Endothelial cell of umbilical vein (primary cell): ENCODE measurements around the gene AURKA. TPM values are rescaled to one million over a fixed set of nuclear protein-coding genes. Genes with fewer than 3 reads are reported as not detected.

Experiments used
- BruUV-seq: library from RNA; stranded (reverse); fragments of 400-500 nt; replicated peaks from 2 replicates; lab custom pipeline; 2021; lab: Mats Ljungman, UMichigan
- CTCF ChIA-PET: fragments of 300-600, 350-600 bp; sonication (Branson Sonifier 250); formaldehyde crosslinking; loops from one replicate; lab custom pipeline; 2021; ENCODE audit warnings: antibody characterized with exemption, inconsistent platforms; lab: Charles Lee
- POLR2A ChIA-PET: fragments of 300-600, 350-600 bp; sonication (Branson Sonifier 250); formaldehyde crosslinking; loops from one replicate; lab custom pipeline; 2021; ENCODE audit warnings: antibody characterized with exemption, inconsistent platforms; lab: Charles Lee
- DNase-seq: peaks from one replicate; pipeline ENCODE4 v3.0.0-alpha.2; 2011; ENCODE audit warnings: low read depth, low spot score
- FAIRE-seq: peaks from 2 replicates; lab custom pipeline; 2011; peaks lifted over from hg19 to GRCh38; lab: Jason Lieb, UNC
- H2AFZ ChIP-seq: 2 replicates; pipeline ENCODE4 v1.6.0; 2012; ENCODE audit warnings: low read depth, low read length, control low read depth, inconsistent platforms
- H3K27ac ChIP-seq: 2 replicates; pipeline ENCODE4 v1.5.1; 2011; ENCODE audit warnings: low read depth, mild to moderate bottlenecking, control low read depth, low read length, moderate library complexity; ENCODE audit not compliant: insufficient read depth
- H3K27me3 ChIP-seq, 2 experiments: 2 replicates each; pipeline versions ENCODE4 v1.6.0 to v1.6.1; 2011; ENCODE audit warnings: low read length in 2 of 2, mixed read lengths in 1 of 2; ENCODE audit not compliant: control insufficient read depth in 2 of 2, insufficient read depth in 2 of 2
- H3K36me3 ChIP-seq, 2 experiments: 2 replicates in 1 of 2; 3 replicates in 1 of 2; pipeline ENCODE4 v1.5.1; 2011; ENCODE audit warnings: low read length in 2 of 2, mild to moderate bottlenecking in 1 of 2, moderate library complexity in 1 of 2; ENCODE audit not compliant: control insufficient read depth in 2 of 2, insufficient read depth in 2 of 2; ENCODE audit errors: extremely low read depth in 1 of 2
- H3K4me1 ChIP-seq: 3 replicates; pipeline ENCODE4 v1.5.1; 2011; ENCODE audit warnings: mild to moderate bottlenecking, low read length; ENCODE audit not compliant: control insufficient read depth, insufficient read depth; ENCODE audit errors: extremely low read depth
- H3K4me2 ChIP-seq: 2 replicates; pipeline ENCODE4 v1.6.1; 2011; ENCODE audit warnings: low read length, control low read depth, mixed read lengths; ENCODE audit not compliant: insufficient read depth
- H3K4me3 ChIP-seq, 3 experiments: fragments of 200-600 bp in 1 of 3; sonication (generic), shearing (Covaris generic) in 1 of 3; replicated peaks in 1 of 3; 2 replicates each; pipeline ENCODE4 v1.5.1; 2011 to 2016; ENCODE audit warnings: control low read depth in 3 of 3, low read length in 3 of 3, mild to moderate bottlenecking in 2 of 3, inconsistent platforms in 1 of 3, low read depth in 1 of 3, moderate library complexity in 1 of 3; ENCODE audit not compliant: insufficient read depth in 1 of 3
- H3K79me2 ChIP-seq: 2 replicates; pipeline ENCODE4 v1.6.0; 2012; ENCODE audit warnings: low read length, inconsistent platforms; ENCODE audit not compliant: control insufficient read depth, insufficient read depth
- H3K9ac ChIP-seq: replicated peaks from 2 replicates; pipeline ENCODE3; 2011; ENCODE audit warnings: low read length, control low read depth; ENCODE audit not compliant: insufficient read depth; ENCODE audit errors: extremely low read depth
- H3K9me1 ChIP-seq: replicated peaks from 3 replicates; pipeline ENCODE4 v1.6.0; 2011; ENCODE audit warnings: mild to moderate bottlenecking, low read length; ENCODE audit not compliant: control insufficient read depth, insufficient read depth; ENCODE audit errors: extremely low read depth
- H3K9me3 ChIP-seq: replicated peaks from 2 replicates; pipeline ENCODE4 v1.5.1; 2012; ENCODE audit warnings: low read length, inconsistent platforms; ENCODE audit not compliant: control insufficient read depth, insufficient read depth
- H4K20me1 ChIP-seq: replicated peaks from 2 replicates; pipeline ENCODE3; 2011; ENCODE audit warnings: mild to moderate bottlenecking, low read length; ENCODE audit not compliant: control insufficient read depth, insufficient read depth; ENCODE audit errors: extremely low read depth
- EZH2 ChIP-seq: IDR thresholded peaks from 2 replicates; pipeline ENCODE4 v1.6.1; 2012; ENCODE audit warnings: borderline replicate concordance, low read depth, mild to moderate bottlenecking, moderate library complexity, low read length, inconsistent platforms; ENCODE audit not compliant: severe bottlenecking
- FOS ChIP-seq: IDR thresholded peaks from 2 replicates; pipeline ENCODE4 v1.6.1; 2011; ENCODE audit warnings: mild to moderate bottlenecking, low read length, moderate library complexity, borderline replicate concordance; ENCODE audit not compliant: insufficient read depth
- GATA2 ChIP-seq: IDR thresholded peaks from 2 replicates; pipeline ENCODE4 v1.7.0; 2011; ENCODE audit warnings: low read depth, mild to moderate bottlenecking, moderate library complexity, mixed read lengths, low read length; ENCODE audit not compliant: insufficient read length, insufficient read depth
- JUN ChIP-seq: IDR thresholded peaks from 2 replicates; pipeline ENCODE4 v1.6.1; 2011; ENCODE audit warnings: borderline replicate concordance, low read depth; ENCODE audit not compliant: insufficient read length, insufficient read depth
- MYC ChIP-seq: IDR thresholded peaks from one replicate; pipeline ENCODE4 v1.6.1; 2011; ENCODE audit warnings: mild to moderate bottlenecking, low read depth, low read length
- POLR2A ChIP-seq: IDR thresholded peaks from 2 replicates; pipeline ENCODE4 v1.6.1; 2012; ENCODE audit warnings: low read depth, mild to moderate bottlenecking, control low read depth, low read length
- POLR2AphosphoS5 ChIP-seq: IDR thresholded peaks from 2 replicates; pipeline ENCODE4 v1.6.1; 2012; ENCODE audit warnings: low read depth, mild to moderate bottlenecking, control low read depth, low read length, moderate library complexity; ENCODE audit not compliant: insufficient read depth
- dilution Hi-C: fragments of 300-500 bp; cut with MboI; formaldehyde crosslinking; loops from one replicate; pipeline ENCODE4 v1.15.0; 2019; ENCODE audit warnings: low sequenced_read_pairs; ENCODE audit not compliant: extremely low pct_ligation_motif_present
- intact Hi-C: fragments of 100-400 bp; cut with micrococcal nuclease; formaldehyde crosslinking; loops from one replicate; pipeline ENCODE4 v1.10.0; 2022
- polyA plus RNA-seq, 4 experiments: library from polyadenylated mRNA; depleted of rRNA in 3 of 4; stranded (reverse) in 3 of 4; unstranded in 1 of 4; fragments of >200 nt; gene quantifications; 2 replicates each; pipeline versions ENCODE4 v1.2.1 to v1.2.3, GENCODE V29; 2011 to 2012; ENCODE audit warnings: missing spikeins in 1 of 4
- total RNA-seq: library from RNA; stranded (reverse); gene quantifications from 2 replicates; pipeline ENCODE4 v1.2.3, GENCODE V29; 2021
- TF ChIP-seq, protein P1 (sequence below), 2 donors: IDR thresholded peaks; 1 replicate in 1 of 2; 2 replicates in 1 of 2; pipeline ENCODE4 v1.5.1; 2011; ENCODE audit warnings: low read length in 2 of 2, mild to moderate bottlenecking in 2 of 2, moderate library complexity in 2 of 2, control low read depth in 1 of 2, inconsistent platforms in 1 of 2, low read depth in 1 of 2; ENCODE audit not compliant: insufficient read depth in 1 of 2; ENCODE audit errors: extremely low read depth in 1 of 2
- TF ChIP-seq, protein P2 (sequence below): IDR thresholded peaks from 2 replicates; pipeline ENCODE4 v1.6.1; 2011; ENCODE audit not compliant: insufficient read depth, insufficient read length

Gene AURKA
- total and polyA plus RNA-seq, 2 donors (not counting 3 experiments of a cell fraction or from before 2014, with no cell fraction given): 33.1 to 56.9 TPM

- Histone ChIP-seq H3K79me2 (no peaks in the 10 kb centered on the region), H3K4me2 (no peak overlapping the region), H3K4me1 (peaks cover 42% of the 10 kb centered on the region), H3K4me3 (no peak overlapping the region), H3K27me3 (peaks cover 12 to 14% of the 10 kb centered on the region in 2 experiments), H3K9me1 (no peaks in the 10 kb centered on the region), H3K27ac (no peak overlapping the region), H3K36me3 (no peaks in the 10 kb centered on the region), H3K9me3 (no peaks in the 10 kb centered on the region), H2AFZ (no peak overlapping the region), H4K20me1 (no peaks in the 10 kb centered on the region), H3K9ac (no peak overlapping the region)
- intact Hi-C loops (no loop called here), dilution Hi-C loops (no loop called here)
- no TSS peak for BruUV-seq
- FAIRE-seq: no peak
- POLR2A ChIA-PET: no interaction called here
- TF ChIP-seq, protein P1, sequence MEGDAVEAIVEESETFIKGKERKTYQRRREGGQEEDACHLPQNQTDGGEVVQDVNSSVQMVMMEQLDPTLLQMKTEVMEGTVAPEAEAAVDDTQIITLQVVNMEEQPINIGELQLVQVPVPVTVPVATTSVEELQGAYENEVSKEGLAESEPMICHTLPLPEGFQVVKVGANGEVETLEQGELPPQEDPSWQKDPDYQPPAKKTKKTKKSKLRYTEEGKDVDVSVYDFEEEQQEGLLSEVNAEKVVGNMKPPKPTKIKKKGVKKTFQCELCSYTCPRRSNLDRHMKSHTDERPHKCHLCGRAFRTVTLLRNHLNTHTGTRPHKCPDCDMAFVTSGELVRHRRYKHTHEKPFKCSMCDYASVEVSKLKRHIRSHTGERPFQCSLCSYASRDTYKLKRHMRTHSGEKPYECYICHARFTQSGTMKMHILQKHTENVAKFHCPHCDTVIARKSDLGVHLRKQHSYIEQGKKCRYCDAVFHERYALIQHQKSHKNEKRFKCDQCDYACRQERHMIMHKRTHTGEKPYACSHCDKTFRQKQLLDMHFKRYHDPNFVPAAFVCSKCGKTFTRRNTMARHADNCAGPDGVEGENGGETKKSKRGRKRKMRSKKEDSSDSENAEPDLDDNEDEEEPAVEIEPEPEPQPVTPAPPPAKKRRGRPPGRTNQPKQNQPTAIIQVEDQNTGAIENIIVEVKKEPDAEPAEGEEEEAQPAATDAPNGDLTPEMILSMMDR (IDR thresholded peaks at IDR 0.05; ENCODE audit: extremely low read depth in 1 of 2, insufficient read depth in 1 of 2, low read depth in 1 of 2, low read length in 2 of 2): no peak
- TF ChIP-seq POLR2A (no peak), GATA2 (no peak), MYC (no peak), POLR2AphosphoS5 (no peak), JUN (no peak), FOS (no peak), EZH2 (no peak)
- TF ChIP-seq, protein P2, sequence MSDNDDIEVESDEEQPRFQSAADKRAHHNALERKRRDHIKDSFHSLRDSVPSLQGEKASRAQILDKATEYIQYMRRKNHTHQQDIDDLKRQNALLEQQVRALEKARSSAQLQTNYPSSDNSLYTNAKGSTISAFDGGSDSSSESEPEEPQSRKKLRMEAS: no peak
- CTCF ChIA-PET: interaction anchor here (1.1 kb wide), 2 partner anchors 9 to 23 kb away, joined by 5 read pairs; partner anchors contain the start of gene CASS4
- DNase-seq: no peak
Observed at GRCh38 chr20:56420940-56421688, 29.1 kb upstream of the AURKA start.
